Stimulated activated CD4-positive, alpha-beta T cell treated with anti-CD3 and anti-CD28 coated beads, Interleukin-15, amount 100 ng/mL, for 48 hours (primary cell): Measurements from ENCODE around the gene LBR.
"Not testable (repeated sequence)": the region's sequence is repeated elsewhere in the genome, so short reads cannot be mapped to it uniquely, and the experiment has no call there.

Source experiments
- DNase-seq, 2 donors: peaks; one replicate each; pipeline ENCODE4 v3.0.0-alpha.2; 2020; ENCODE audit warnings: low read depth in 2 of 2

Gene LBR

DNA sequence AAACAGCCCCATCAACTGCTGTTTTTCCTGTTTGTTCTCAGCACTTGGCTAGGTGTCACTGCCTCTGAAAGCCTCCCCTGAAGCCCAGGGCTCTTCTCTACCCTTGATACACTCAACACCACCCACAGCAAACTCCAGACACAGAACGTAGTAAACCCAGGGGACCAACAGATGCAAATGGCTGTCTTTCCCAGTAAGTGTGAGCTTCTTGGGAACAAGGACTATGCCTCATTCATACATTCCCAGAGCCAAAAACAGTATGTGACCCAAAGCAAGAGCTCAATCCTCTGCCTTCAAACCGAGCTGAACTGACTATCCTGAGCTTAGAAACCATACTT lies 4.4 kb downstream of the LBR start:
- DNase-seq = no peak

DNA sequence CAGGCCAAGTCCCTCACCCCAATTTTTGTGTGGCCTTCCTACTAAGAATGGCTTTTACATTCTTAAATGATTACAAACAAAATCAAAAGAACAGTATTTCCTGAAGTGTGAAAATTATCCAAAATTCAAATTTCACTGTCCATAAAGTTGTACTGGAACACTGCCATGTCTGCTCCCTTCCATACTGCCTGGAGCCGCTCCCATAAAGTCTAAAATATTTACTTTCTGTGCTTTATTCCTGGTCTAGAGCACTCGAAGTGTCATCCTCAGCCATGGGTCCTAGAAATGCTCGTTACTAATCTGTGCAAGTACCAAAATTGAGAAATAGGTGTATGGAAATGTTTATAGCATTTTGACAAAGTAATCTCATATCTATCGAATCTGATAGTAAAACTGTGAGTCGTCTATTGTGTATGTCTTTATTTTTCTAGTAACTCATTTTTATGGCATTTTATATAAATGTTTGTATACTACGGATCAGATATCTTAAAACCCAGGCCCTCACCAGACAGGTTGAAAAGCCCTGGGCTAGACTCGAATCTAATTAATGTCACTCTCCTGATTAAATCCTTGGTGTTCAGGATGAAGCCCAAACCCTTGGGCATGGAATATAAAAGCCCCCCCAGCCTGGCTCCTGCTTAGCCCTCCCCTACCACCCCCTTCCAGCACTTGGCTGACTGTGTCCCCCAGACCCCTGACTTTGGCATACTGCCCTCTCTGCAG lies 4.9 kb downstream of the LBR start:
- DNase-seq = no peak

DNA sequence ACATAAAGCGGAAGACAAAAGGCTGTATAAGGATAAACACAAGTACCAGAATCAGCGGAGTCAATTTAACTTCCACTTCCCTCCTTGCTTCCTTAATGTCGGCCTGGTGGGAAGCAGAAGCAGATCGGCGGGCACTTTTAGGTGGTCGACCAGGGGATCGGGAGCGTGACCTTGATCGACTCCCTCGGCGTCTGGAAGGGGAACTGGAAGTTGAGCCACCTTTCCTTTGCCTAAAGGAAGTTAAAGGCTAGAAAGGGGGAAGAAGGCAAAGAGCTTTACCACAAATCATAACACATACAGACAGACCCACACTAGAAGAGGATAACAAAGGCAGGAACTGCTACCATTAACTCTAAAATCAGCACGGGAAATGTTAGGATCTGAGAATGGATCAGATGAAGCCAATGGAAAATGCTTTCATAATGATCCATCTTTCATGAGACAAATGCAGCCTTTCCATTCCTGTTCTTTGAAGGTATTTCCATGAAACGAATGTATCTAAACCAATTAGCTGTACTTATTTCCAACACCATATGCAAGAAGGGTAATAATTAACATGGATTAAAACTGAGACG lies 5.7 kb downstream of the LBR start:
- no peak for DNase-seq

DNA sequence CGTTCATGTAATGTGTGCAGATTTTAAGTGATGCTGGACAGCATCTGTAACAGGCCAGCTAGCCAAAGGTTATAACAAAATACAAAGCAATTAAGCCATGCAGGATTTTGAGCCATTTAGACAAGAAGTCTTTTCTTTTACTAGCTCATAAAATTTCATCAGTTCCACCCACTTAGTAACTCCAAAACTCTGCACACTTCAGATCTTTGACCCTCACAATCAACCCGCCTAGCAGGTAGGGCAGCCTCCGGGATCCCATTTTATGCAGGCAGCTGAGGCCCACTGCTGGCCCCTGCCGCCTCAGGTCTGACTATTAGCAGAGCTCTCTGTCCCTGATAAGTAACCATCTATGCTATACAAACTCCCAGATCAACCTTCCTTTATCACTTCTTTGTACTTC lies 9.2 kb downstream of the LBR start:
- DNase-seq = no peak

DNA sequence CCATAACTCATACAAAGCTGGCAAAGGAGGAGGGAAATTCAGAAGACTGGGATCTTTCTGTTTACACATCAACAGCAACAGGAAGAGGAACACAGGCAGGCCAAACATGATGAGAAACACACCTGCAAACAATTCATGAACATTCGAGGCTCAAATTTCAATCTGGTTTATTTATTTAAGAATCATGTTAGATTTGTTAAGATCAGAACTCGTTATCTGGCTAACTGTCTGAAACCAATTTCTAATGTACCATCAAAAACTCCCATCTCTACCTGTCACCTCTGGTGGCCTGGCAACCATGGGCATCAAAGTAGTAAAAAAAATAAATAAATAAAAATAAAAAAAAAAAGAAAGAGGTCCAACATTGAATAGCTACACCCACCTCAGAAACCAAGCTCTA lies 9.8 kb downstream of the LBR start:
- DNase-seq = no peak

DNA sequence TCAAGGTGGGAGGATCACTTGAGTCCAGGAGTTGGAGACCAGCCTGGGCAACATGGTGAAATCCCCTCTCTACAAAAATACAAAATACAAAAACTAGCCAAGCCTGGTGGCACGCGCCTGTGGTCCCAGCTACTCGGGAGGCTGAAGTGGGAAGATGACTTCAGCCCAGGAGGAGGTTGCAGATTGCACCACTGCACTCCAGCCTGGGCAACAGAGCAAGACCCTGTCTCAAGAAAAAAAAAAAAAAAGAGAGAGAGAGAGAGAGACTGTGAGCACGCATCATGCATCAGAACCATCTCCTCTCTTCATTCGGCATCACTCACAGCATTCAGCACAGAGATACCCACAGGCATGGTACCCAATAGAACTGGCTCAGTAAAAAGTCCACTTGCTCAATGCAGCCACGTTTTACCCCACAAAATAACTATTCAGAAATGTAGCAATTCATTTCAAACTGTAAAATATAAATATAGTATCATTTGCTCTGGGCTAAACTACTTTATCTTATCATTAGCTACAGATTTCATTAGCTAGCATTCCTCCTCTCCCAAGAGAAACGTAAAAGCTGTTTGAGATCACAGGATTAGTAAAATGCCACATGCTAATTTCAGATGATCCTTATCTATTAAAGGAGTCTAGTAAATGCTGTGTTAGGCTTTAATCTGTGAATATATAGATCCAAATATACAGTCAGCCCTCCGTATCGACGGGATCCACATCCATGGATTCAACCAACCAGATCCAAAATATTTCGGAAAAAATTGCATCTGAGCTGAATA lies 11.7 kb downstream of the LBR start:
- DNase-seq = no peak

DNA sequence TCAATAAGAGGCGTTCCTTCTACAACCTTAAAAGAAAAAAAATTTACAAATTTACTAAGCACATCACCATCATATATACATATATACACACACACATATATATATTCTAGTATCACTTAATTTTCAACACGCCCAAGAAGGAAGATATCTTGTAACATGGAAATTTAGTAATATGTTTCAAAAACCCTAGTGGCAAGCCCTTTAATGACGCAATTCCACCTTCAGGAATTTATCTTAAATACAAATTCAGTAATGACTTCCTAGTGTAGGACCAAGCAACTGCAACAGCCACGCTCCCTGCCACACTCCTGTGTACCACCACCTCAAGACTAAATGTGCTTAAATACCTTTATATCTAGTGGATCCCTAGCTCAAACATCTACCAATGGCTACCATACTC lies 12.5 kb downstream of the LBR start:
- DNase-seq = no peak

DNA sequence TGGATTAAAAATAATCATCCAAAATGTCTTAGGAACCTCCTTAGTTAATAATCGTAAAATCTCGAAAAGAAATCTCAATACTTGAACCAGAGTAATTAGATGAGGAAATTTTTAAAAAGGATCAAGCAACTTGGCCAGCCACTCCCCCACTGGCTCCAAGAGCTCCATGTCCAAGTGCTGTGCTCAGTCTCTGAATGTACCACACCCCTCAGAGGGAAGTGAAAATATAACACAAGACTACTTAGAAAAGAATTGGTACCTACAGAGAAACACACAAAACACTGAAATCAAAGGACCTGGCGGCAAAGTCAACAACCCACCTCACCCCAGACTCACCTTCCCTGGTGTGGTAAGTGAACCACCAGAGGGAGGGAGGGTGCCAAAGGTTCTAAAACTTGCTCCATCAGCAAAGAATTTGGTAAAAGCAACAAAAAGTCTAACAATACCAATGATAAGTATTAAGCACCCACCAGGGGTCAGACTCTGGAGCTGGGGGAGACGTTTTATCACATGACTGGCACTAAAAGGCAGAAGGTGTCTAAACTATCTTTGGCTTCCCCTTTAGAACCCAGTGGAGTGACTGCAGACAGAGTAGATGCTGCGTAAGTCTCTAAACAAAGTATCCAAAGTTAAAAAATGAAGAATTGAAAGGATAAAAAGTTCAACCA lies 14.0 kb downstream of the LBR start:
- DNase-seq = no peak

DNA sequence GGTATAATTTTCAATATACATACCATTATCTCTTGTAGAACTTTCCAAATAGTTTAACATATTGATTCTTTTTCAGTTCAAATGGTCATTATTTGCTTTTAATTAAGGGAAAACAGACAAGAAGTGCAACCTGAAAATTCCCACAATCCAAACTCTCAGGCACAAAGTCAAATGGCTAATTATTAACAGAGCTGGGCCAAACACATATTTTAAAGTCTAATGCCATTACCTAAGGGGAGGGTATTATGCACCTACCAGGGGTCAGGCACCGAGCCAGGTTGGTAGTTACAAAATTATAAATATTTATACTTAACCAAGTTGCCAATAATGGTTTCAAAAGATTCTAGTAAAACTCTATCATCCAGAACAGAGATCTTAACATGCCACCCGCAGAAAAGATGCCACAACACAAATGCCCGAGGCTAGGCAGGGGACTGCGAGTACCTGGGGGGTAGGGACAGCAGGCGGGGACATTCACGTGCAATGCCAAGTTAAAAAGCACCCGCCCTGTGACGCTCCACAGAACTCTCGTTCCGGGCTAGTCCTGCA lies 15.0 kb downstream of the LBR start:
- no peak for DNase-seq

DNA sequence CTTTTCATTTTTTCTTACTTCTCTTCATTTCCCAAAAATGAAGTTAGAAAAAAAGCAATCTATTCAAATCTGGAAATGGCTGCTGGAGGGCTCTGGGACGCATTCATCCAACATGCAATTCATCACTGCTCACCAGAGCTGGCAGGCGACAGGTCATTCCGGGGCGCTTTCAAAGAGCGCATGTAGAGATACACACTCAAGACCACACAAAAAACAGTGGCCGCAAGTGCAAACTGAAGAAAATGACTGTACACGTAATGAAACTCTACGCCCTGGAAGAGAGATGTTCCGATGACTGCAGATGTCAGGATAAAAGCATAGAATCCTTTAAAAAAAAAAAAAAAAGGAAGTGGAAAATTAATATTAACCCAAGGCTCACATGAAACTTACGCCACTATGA lies 15.5 kb downstream of the LBR start:
- DNase-seq = no peak

DNA sequence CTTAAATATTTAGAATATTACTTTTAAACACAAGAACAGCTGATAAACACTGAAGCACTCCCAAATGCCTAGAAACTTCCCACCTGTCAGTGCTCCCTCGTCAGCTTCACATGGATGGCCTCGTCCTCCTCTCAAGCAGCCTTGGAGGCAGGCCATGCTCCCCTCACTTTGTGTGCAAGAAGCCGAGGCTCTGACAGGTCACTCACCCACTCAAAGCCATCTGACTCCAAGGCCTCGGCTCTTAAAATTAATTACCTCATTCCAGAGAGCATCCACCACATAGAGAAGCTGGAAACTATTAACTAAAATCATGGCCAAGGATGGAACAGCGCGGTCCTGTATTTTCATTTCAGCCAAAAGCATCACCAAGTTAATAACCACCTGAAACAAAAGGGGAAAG lies 17.8 kb downstream of the LBR start:
- DNase-seq = no peak

DNA sequence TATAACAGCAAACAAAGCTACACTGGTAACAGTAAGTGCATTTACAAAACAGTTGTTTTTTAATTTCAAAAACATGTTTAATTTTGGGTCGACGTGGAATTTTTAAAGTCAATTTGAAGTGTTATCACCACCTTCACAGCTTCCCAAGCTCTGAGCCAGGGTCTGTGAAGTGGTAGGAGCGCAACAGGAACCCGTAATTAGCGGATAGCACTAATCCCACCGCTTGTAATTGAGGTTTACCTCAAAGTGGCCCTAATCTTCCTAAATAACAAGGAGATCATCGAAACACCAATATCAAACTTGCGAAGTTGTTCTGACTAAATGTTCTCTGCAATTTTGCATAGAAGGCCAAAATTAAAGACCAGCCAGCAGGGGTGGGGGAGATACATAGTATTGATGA lies 18.8 kb downstream of the LBR start:
- DNase-seq = no peak

DNA sequence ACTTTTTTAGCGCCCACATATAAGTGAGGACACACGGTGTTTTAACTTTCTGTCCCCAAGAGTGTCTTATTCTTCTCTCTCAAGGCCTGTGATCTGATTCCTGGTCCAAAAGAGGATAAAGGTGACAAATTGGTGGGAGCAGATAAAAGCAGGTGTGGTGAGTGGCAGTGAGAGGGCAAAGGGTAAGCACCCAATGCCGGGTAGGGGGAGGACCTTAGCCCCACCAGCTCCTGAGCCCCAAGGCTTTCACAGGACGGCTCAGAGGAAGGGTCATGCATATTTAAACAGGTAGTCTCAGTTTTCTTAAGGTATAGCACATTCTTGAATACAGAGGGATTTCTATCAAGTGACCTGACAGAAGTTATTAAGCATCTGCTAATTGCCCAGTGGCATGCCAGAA lies 19.6 kb downstream of the LBR start:
- no peak for DNase-seq

DNA sequence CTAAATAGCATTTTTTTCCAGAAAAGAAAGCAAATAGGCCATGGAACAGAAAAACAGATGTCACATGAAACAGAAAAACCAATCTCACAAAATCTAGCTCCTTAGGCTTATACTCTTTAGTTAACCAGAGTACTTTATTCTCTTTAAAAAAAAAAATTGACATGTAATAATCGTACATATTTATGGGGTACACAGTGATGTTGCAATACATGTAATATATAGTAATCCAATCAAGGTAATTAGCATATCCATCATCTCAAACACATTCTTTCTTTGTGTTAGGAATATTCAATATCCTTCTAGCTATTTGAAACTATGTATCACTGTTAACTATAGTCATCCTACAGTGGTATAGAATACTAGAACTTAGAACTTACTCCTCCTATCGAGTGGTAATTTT lies 20.1 kb downstream of the LBR start:
- no peak for DNase-seq

DNA sequence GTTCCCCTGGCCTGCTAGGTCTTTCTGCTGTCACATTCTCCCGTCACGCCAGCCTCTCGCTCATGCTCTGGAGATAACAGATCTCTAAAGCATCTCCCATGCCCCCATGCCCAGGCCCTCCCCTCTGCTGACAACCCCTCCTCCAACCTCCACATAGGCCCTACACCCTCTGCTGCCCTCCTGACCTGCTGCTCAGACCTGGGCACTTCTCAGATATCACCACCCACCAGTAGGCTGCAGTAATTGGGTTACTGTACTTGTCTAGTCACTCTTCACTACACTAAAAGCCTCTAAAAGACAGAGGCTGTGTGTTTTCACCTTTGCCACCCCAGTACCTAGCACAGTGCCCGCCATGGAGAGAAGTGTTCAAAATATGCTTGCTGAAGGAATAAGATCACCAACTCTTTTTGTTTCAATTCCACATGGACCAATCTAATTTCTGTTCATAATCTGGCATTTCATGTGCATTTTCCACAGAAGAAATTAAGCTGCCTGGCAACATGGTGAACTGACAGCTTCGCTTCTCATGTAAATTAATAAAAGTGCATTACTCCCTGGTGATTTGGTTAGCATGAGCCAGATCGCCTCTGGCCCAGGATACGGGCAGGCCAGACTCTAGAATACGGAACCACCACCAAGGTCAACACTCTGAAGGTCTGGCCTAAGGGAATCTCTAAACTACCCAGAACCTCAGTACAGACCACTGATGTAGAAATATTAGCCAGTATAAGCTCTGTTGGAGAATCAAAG lies 20.7 kb downstream of the LBR start:
- no peak for DNase-seq

DNA sequence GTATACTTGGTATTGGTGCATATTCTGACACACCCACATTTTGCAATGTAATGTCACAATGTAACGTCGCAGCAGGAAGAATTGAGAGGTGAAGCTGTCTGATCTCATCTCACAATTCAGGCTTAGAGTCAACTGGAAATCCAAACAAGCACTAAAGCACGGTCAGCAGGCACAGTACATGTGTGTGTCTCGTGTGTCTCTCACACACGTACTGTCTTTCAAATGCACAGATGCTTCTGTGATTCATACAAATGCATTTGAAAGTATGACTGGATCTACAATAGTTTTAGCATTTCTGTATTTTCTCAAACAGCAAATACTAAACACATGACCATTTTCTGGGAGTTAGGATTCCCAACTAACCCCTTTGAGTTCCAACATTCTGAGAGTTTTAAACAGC lies 26.9 kb downstream of the LBR start:
- no peak for DNase-seq

DNA sequence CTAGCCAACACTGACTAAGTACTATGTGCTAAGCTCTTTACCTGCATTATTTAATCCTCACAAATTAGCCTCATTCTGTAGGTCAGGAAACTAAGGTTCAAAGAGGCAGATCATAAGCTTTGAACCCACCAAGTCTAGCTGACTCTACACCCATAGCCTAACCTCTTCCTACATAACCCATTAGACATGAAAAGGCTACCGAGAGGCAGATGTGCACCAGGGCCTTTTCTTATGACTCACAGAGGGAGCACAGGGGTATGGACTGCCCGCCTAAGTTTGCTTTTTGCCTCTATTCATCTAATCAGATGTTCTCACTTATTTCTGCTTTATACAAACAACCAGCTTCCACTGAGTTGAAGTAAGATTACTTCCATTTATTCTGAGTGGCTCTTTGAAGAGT lies 31.5 kb downstream of the LBR start:
- DNase-seq = no peak

DNA sequence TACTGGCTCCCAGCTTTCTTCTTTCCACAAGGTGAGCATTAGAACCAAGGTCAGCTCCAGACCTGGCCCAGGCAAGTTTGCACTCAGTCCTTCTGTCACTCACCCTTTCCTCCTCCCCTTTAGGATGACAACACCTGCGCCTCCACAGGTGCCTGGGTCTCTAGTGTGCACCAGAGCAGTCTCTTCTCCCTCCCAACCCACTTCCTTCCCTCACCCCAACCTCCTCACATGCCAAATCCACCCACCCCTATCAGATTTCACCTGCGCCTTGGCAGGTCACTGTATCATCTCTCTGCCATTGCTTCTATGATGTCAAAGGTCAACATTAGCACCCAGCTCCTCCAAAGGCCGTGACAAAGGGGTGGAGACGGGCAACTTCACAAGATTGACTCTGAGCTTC lies 38.0 kb downstream of the LBR start:
- no peak for DNase-seq

DNA sequence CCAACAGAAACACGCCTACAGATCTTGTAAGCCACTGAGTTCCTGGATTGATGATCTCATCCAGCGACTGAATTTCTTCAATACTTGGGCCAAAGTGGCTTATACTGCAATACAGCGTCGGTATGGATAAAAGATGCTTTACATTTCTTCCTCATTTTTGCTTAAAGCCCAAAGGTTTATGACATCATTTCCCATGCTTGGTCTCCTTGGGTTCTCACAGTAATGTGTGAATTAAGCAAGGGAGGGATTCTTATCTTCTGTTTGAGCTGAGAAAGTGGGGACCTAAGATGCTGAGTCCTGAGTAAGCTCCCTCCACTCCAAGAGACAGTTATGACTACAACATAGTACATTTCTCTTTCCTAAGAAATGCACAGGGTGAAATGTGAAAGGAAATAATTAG lies 39.5 kb downstream of the LBR start:
- no peak for DNase-seq

DNA sequence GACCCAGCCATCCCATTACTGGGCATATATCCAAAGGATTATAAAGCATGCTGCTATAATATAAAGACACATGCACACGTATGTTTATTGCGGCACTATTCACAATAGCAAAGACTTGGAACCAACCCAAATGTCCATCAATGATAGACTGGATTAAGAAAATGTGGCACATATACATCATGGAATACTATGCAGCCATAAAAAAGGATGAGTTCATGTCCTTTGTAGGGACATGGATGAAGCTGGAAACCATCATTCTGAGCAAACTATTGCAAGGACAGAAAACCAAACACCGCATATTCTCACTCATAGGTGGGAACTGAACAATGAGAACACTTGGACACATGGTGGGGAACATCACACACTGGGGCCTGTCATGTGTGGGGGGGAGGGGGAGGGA lies 41.0 kb downstream of the LBR start:
- not testable (repeated sequence) for DNase-seq

DNA sequence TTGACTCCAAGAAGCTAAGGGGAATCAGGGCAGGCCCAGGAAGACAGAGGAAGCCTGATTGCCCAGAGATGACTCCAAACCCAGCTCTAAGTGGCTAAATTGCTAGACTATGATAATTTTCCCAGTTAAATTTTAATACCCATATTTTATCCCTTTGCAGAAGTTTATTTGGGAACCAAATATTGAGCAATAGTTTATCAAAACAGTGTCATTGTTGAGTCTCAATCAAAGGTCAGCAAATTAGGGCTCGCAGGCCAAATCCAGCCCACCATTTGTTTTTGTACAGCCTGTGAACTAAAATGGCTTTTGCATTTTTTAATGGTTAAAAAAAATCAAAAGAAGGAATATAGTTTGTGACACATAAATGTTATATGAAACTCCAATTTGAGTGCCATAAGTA lies 47.1 kb downstream of the LBR start:
- no peak for DNase-seq

DNA sequence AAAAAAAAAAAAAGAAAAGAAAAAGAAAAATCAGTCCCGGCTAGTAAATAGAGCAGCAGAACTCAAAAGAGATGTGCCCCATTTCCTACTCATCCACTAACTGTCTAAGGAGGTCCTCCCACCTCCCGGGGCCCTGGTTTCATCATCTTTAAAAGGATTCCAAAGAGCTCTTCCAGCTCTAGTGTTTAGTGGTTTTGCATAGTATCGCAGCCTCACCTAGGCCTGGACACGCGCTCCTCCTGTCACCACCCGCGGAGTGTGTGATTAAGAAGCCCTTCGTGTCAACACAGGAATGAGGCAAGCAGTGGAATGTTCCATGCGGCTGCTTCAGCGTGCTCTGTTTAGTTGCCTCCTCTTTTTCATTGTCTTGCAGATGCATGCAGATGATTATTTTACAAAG lies 49.0 kb downstream of the LBR start:
- no peak for DNase-seq
